ENCODE data around the gene GPRASP3.
"Not testable (repeated sequence)": the region's sequence is repeated elsewhere in the genome, so short reads cannot be mapped to it uniquely, and the experiment has no call there.

GPRASP3 gene

GRCh38 chrX:102720237-102721168, at the start of gene GPRASP3:
GPRASP3 (plus strand) TSS chrX:102720743; CDS start chrX:102748996, 28,253 bp downstream.
- DNase-seq, result no peak

GRCh38 chrX:102672856-102673255, 47.7 kb upstream of the GPRASP3 start:
- no peak for DNase-seq

- DNase-seq, result not testable (repeated sequence)
Observed at GRCh38 chrX:102677479-102677878, 43.1 kb upstream of the GPRASP3 start.

- DNase-seq, result no peak
Observed at GRCh38 chrX:102684772-102685520, 35.6 kb upstream of the GPRASP3 start.

GRCh38 chrX:102694749-102695148, 25.8 kb upstream of the GPRASP3 start:
- DNase-seq, result no peak

GRCh38 chrX:102696306-102696705, 24.2 kb upstream of the GPRASP3 start:
- no peak for DNase-seq

GRCh38 chrX:102697494-102697893, 23.0 kb upstream of the GPRASP3 start:
- no peak for DNase-seq

- DNase-seq, result no peak
Observed at GRCh38 chrX:102708900-102709299, 11.6 kb upstream of the GPRASP3 start.

GRCh38 chrX:102711872-102712215, 8.7 kb upstream of the GPRASP3 start:
- DNase-seq, result no peak

GRCh38 chrX:102712216-102712966, 8.2 kb upstream of the GPRASP3 start, which contains the start of gene GPRASP2:
GPRASP2 (plus strand) TSS chrX:102712448; CDS start chrX:102714870, 2,422 bp downstream.
- no peak for DNase-seq

GRCh38 chrX:102712981-102713625, 7.4 kb upstream of the GPRASP3 start:
- no peak for DNase-seq

- DNase-seq, result no peak
Observed at GRCh38 chrX:102714994-102715393, 5.5 kb upstream of the GPRASP3 start.

GRCh38 chrX:102715967-102716366, 4.6 kb upstream of the GPRASP3 start:
- DNase-seq, result no peak

- DNase-seq, result not testable (repeated sequence)
Observed at GRCh38 chrX:102721169-102721506, 595 bp downstream of the GPRASP3 start.

GRCh38 chrX:102723456-102723855, 2.9 kb downstream of the GPRASP3 start:
- no peak for DNase-seq

- DNase-seq, result no peak
Observed at GRCh38 chrX:102727761-102728160, 7.2 kb downstream of the GPRASP3 start.

- no peak for DNase-seq
Observed at GRCh38 chrX:102728646-102729045, 8.1 kb downstream of the GPRASP3 start.

GRCh38 chrX:102739657-102740056, 19.1 kb downstream of the GPRASP3 start:
- no peak for DNase-seq

- no peak for DNase-seq
Observed at GRCh38 chrX:102744307-102744706, 23.8 kb downstream of the GPRASP3 start.

GRCh38 chrX:102745513-102745856, 24.9 kb downstream of the GPRASP3 start:
- no peak for DNase-seq

- no peak for DNase-seq
Observed at GRCh38 chrX:102745857-102746584, 25.5 kb downstream of the GPRASP3 start.

- DNase-seq, result no peak
Observed at GRCh38 chrX:102765217-102765616, 44.7 kb downstream of the GPRASP3 start.
